ENCODE results near the gene PTPN1. TPM values are rescaled to one million over a fixed set of nuclear protein-coding genes. Genes with fewer than 3 reads are reported as not detected.

The PTPN1 gene
- polyA plus RNA-seq, 1 experiment, result 16.2 TPM

GRCh38 chr20:50602432-50603088, 92.4 kb downstream of the PTPN1 start:
- Histone ChIP-seq H3K27me3 (ENCODE audit: control insufficient read depth, insufficient read depth, low read length) (peaks cover 1% of the 10 kb centered on the region; the same call in 1 of the 2 replicates), H3K36me3 (ENCODE audit: control insufficient read depth, insufficient read depth, low read length) (no peaks in the 10 kb centered on the region), H3K4me3 (ENCODE audit: low read depth, low read length) (no peak overlapping the region)
- TF ChIP-seq CTCF (IDR thresholded peaks at IDR 0.05; ENCODE audit: insufficient read depth, low read depth, low read length), result no peak
- DNase-seq (ENCODE audit: low read depth), result no peak
- ChIA-PET CTCF (interaction anchor here (1.4 kb wide), 1 partner anchor 148 kb away, joined by 3 read pairs; no protein-coding TSS in a partner anchor), POLR2A (no interaction called here)

DNA sequence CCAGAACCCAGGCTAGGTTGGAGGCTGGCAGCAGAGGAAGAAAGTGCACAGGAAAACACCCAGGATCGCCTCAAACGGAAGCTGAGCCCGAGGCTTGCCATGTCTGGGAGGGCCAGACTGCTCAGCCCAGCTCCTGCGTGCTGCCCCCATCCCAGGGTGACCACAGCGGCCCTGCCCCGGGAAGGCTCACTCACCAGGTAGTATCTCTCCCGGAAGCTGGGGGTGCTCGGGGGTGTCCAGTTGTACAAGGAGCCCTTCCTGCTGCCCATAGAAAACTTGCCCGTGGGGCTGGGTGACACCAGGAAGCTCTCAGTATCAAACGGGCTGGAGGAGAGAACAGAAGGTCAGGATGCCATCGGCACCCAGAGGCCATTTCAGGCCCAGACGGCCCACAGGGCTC, 94.3 kb downstream of the PTPN1 start:
- no peak for DNase-seq (ENCODE audit: low read depth)
- no peak for TF ChIP-seq CTCF (IDR thresholded peaks at IDR 0.05; ENCODE audit: insufficient read depth, low read depth, low read length)
- Histone ChIP-seq H3K4me3 (ENCODE audit: low read depth, low read length) (no peak overlapping the region), H3K27me3 (ENCODE audit: control insufficient read depth, insufficient read depth, low read length) (no peaks in the 10 kb centered on the region), H3K36me3 (ENCODE audit: control insufficient read depth, insufficient read depth, low read length) (no peaks in the 10 kb centered on the region)
- ChIA-PET CTCF (interaction anchor here (1.2 to 1.9 kb wide), 5 partner anchors 12 to 184 kb away, joined by 3 to 8 read pairs (median 3); no protein-coding TSS in a partner anchor), POLR2A (no interaction called here)

- no peak for TF ChIP-seq CTCF (IDR thresholded peaks at IDR 0.05; ENCODE audit: insufficient read depth, low read depth, low read length)
- Histone ChIP-seq H3K36me3 (ENCODE audit: control insufficient read depth, insufficient read depth, low read length) (no peaks in the 10 kb centered on the region), H3K4me3 (ENCODE audit: low read depth, low read length) (no peak overlapping the region), H3K27me3 (ENCODE audit: control insufficient read depth, insufficient read depth, low read length) (no peaks in the 10 kb centered on the region)
- no peak for DNase-seq (ENCODE audit: low read depth)
- CTCF ChIA-PET, result interaction anchor here (1.3 to 1.9 kb wide), 3 partner anchors 13 to 183 kb away, joined by 3 to 8 read pairs (median 4); no protein-coding TSS in a partner anchor
- POLR2A ChIA-PET, result no interaction called here
Observed at GRCh38 chr20:50605136-50605535, 95.0 kb downstream of the PTPN1 start.

- no peak for TF ChIP-seq CTCF (IDR thresholded peaks at IDR 0.05; ENCODE audit: insufficient read depth, low read depth, low read length)
- Histone ChIP-seq H3K4me3 (ENCODE audit: low read depth, low read length) (no peak overlapping the region), H3K36me3 (ENCODE audit: control insufficient read depth, insufficient read depth, low read length) (no peaks in the 10 kb centered on the region), H3K27me3 (ENCODE audit: control insufficient read depth, insufficient read depth, low read length) (no peaks in the 10 kb centered on the region)
- CTCF ChIA-PET, result no interaction called here
- POLR2A ChIA-PET, result no interaction called here
- no peak for DNase-seq (ENCODE audit: low read depth)
Observed at GRCh38 chr20:50607436-50607835, 97.3 kb downstream of the PTPN1 start.

GRCh38 chr20:50607850-50608749, 97.9 kb downstream of the PTPN1 start:
- ChIA-PET CTCF (no interaction called here), POLR2A (no interaction called here)
- no peak for TF ChIP-seq CTCF (IDR thresholded peaks at IDR 0.05; ENCODE audit: insufficient read depth, low read depth, low read length)
- Histone ChIP-seq H3K36me3 (ENCODE audit: control insufficient read depth, insufficient read depth, low read length) (no peaks in the 10 kb centered on the region), H3K4me3 (ENCODE audit: low read depth, low read length) (no peak overlapping the region), H3K27me3 (ENCODE audit: control insufficient read depth, insufficient read depth, low read length) (no peaks in the 10 kb centered on the region)
- DNase-seq (ENCODE audit: low read depth), result no peak
